Activated CD4-positive, CD25-positive, alpha-beta regulatory T cell (primary cell): Measurements from ENCODE around the gene SHMT1.
"Not testable (repeated sequence)": the region's sequence is repeated elsewhere in the genome, so short reads cannot be mapped to it uniquely, and the experiment has no call there.

ENCODE experiments used
- DNase-seq, 4 experiments: peaks; one replicate each; lab custom pipeline; 2025; lab: John Stamatoyannopoulos, UW

The SHMT1 gene

DNA sequence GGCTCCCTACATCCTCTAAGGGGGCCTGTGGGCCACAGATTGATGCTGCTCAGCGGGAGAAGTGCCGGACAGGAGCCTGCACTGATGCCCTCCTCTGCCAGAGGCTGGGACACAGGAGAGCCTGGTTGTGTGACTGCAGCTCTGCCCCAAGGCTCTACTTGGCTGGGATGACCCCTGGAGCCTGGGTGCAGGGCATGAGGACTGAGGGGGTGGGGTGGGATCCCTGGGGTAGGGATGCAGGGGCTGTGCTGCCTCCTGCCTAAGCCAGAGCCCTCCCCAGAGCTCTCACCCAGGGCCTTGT, 14.8 kb upstream of the SHMT1 start:
- no peak for DNase-seq

DNA sequence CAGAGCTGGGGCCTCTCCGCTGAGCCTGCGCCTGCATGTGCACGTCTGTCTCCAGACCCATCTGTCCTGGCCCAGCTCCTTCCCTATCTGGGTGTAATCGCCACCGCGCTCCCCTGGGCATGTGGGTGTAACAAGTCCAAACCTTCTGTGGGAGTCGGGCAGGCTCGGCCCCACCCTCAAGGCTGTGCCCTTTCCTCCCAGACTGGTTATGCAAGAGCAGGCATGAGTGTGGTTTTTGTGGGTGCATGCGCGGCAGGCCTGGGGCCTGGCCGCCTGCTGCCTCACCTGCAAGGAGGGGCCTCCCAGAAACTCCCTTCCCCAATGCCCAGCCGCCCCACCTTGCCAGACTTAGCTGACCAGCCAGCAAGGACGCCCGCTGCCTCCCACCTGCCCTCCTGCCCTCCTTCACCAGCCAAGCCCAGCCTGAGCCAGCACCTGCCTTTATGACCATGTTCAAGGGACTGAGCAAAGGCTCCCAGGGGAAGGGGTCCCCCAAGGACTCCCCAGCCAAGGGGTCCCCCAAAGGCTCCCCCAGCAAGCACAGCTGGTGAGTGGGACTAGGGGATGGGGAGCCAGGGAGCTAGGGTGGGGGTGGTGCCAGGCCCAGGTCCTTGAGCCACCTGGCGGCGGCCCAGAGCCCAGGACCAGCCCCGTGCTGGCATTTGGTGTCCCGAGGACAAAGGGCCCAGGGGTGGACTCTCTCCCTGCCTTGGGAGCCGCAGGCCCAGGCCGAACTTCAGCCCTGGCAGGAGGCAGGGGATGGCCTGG, 14.3 kb upstream of the SHMT1 start, which contains the start of gene EVPLL:
Gene EVPLL (plus strand): TSS at position 342 of the 768 bp plus-strand sequence. CDS start 3,160 bp downstream, outside the sequence.
- DNase-seq: no peak

DNA sequence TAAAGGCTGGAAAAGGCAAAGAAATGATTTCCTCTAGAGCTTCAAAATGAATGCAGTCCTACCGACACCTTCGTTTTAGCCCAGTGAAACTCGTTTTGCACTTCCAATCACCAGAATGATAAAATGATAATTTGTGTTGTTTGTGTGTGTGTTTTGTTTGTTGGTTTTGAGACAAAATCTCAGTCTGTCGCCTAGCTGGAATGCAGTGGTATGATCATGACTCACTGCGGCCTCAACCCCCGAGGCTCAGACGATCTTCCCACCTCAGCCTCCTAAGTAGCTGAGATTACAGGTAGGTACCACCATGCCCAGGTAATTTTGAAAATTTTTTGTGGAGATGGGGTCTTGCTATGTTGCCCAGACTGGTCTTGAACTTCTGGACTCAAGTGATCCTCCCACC, 10.9 kb upstream of the SHMT1 start:
- DNase-seq: no peak

DNA sequence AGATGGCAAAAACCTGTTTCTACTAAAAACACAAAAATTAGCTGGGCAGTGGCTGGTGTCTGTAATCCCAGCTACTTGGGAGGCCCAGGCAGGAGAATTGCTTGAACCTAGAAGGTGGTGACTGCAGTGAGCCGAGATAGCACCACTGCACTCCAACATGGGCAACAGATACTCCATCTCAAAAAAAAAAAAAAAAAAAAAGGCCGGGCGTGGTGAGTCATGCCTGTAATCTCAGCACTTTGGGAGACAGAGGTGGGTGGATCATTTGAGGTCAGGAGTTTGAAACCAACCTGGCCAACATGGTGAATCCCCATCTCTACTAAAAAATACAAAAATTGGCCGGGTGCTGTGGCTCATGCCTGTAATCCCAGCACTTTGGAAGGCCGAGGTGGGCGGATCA, 9.8 kb upstream of the SHMT1 start:
- not testable (repeated sequence) for DNase-seq

DNA sequence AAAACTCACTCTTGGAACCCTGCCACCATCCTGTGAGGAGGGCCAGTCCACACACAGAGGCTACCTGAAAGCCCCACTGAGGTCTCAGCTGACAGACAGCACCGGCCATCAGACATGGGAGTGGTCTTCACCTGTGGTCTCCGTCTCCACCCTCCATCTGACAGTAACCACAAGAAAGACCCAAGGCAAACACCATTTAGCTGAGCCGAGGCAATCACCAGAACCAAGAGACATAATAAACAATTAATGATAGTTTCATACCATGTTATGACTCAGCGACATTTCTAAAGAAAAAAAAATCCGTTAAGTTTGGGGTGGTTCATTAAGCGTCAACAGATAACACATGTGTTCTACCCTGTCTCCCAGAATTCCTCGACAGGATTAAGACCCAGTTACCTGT, 8.1 kb upstream of the SHMT1 start:
- DNase-seq: no peak

DNA sequence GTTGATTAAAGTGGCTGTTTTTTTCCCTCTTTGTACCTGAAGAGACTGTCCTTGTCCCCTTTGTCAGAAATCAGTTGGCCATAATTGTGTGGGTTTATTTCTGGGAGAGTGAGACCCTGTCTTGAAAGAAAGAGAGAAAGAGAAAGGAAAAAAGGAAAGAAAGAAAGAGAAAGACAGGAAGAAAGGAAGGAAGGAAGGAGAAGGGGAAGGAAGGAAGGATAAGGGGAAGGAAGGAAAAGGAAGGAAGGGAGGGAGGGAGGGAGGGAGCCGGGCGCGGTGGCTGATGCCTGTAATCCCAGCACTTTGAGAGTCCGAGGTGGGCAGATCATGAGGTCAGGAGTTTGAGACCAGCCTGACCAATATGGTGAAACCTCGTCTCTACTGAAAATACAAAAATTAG, 7.4 kb upstream of the SHMT1 start:
- no peak for DNase-seq

DNA sequence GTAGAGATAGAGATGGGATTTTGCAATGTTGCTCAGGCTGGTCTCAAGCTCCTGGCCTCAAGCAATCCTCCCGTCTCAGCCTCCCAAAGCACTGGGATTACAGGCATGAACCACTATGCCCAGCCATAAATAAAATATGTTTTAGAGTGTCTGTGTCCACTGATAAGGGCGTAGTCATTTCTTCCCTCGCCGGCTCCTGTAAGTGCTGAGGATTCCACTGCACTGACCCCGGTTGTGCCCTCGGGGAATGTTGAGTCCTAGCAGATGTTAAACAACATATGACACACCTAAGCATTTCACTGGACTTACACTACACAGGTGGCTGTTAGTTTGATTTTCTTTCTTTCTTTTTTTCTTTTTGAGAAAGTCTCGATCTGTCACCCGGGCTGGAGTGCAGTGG, 5.6 kb upstream of the SHMT1 start:
- no peak for DNase-seq

DNA sequence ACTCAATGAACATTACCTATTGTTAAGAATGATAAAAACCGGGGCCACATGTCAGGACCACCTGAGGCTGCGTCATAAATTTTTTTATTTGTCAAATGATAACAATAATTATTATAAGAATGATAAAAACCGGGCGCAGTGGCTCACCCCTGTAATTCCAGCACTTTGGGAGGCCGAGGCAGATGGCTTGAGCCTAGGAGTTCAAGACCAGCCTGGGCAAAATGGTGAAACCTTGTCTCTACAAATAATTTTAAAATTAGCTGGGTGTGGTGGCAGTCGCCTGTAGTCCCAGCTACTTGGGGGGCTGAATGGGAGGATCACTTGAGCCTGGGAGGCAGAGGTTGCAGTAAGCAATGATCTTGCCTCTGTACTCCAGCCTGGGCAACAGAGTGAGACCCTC, 816 bp upstream of the SHMT1 start:
- DNase-seq: no peak

DNA sequence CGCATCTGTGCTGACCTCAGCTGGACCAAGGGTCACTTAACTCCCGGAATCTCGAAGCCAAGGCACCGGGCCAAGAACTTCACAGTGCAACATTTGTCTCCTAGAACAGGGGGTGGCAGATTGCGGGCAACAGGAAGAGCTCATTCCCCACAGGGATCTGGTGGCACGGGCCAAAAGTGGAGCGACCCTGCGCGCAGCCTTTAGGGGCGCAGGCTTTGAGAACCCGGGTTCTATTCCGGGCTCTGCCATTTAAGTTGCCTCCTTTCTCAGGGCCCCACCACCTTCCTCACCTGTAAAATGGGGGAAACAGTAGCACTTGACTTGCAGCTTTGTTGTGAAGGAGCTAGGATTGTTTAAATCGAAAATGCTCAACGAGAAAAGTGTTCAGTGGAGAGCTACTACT, 651 bp downstream of the SHMT1 start:
- no peak for DNase-seq

DNA sequence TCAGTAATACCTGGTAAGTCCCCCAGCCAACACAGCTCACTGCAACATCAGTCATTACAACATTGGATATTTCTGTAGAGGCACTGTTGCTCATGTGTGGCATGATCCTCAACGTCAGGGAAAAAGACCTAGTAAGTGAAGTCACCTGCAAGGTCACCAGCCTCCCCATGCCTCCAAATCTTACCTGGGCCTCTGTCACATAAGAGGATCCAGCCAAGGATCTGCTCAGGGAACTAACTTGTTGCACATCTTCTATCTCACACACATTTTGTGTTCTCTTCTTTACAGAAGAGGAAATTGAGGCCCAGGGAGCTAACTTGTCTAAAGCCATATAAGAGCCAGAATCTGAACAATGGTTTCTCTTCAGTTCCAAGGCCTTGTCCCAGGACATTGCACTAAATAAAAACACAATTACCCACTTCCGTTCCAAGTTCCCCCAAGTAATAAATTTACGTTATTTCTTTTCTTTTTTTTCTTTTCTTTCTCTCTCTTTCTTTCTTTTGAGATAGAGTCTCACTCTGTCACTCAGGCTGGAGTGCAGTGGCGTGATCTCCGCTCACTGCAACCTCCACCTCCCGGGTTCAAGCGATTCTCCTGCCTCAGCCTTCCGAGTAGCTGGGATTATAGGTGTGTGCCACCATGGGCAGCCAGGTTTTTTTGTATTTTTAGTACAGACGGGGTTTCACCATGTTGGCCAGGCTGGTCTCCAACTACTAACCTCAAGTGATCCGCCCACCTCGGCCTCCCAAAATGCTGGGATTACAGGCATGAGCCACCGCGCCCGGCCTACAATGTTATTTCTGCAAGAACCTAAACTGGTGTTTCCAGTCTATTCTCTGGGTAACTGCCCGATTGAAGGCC, 1.3 kb downstream of the SHMT1 start:
- DNase-seq: no peak

DNA sequence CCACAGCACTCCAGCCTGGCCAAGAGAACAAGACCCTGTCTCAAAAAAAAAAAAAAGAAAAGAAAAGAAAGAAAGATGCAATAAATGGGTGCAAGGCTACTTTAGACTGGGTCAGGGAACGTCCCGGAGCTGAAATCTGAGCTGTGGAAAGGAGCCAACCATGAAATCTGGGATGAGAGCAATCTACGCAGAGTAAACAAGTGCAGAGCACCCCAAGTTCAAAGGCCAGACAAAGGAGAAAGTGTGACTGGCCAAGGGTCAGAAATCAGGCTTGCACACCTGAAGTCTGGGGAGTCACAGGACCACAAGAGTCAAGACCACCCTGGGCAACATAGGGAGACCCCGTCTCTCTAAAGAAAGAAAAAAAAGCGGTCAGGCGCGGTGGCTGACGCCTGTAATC, 2.8 kb downstream of the SHMT1 start:
- DNase-seq: no peak

DNA sequence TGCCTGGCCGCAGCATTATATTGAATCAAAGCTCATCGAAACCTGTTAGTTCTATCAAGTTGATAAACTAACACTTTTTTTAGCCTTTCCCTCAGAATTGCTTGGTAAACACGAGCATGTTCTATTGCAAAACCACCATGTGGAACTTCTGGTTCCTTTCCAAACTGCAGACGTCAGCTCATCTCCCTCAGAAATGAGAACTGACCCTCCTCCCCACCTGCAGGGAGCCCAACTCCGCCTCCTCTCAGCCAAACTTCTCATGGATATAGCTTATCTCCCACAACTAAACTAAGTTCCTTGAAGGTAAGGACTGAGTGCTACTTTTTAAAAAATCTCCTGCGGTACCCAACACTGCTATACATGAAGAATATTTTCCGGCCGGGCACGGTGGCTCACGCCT, 6.7 kb downstream of the SHMT1 start:
- DNase-seq: no peak

DNA sequence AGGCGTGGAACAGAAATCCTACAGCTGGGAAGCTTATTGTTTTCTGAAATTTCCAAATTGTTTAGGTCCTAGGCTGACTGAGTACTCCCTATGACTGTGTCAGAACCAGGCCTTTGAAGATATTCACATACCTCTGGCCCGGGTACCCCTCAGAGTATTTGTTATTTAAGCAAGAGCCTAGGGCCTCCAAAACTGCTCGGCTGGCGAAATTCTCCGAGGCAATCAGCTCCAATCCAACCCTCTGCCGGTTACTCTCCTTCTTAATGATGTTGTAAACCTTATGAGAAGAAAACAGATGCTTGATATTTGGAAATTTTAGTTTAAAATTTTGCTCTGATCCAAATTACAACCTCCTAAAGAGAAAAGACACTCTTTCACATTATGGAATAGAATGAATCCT, 9.8 kb downstream of the SHMT1 start:
- no peak for DNase-seq

DNA sequence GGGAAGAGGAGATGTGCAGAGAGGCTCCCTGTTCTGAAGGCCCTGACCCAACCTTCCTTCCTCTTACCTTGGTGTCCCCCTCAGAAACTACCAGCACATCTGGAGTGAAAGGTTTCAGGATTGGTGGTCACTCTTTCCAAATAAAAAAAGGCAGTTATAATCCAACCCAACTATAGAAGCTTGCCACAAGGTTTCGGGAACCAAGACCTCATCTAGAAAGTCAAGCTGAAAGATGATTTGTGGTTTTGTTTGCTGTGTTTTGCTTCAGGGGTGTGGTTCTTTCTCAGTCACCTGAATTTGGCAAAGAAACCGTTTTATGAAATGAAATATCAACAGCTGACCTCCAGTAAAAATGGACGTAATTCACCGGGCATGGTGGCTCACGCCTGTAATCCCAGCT, 19.3 kb downstream of the SHMT1 start:
- no peak for DNase-seq

DNA sequence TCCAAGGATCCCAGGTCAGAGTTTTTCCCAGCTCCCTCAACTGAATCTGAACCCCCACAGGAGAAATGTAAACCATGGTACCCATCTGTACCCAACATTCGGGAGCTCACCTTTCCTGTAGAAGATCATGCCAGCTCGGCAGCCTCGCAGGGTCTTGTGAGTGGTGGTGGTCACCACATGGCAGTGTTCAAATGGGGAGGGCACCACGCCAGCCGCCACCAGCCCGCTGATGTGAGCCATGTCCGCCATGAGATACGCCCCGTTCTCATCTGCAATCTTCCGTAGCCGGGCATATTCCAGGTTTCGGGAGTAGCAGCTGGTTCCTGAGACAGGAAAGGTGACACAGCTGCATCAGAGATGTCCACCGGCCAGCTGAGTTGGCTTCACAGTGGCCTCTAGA, 23.4 kb downstream of the SHMT1 start:
- no peak for DNase-seq

DNA sequence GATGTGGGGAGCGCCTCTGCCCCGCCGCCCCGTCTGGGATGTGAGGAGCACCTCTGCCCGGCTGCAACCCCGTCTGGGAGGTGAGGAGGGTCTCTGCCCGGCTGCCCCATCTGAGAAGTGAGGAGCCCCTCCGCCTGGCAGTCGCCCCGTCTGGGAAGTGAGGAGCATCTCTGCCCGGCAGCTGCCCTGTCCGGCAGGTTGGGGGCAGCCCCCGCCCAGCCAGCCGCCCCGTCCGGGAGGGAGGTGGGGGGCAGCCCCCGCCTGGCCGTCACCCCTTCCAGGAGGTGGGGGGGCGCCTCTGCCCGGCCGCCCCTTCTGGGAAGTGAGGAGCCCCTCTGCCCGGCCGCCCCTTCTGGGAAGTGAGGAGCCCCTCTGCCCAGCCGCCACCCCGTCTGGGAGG, 25.2 kb downstream of the SHMT1 start:
- not testable (repeated sequence) for DNase-seq

DNA sequence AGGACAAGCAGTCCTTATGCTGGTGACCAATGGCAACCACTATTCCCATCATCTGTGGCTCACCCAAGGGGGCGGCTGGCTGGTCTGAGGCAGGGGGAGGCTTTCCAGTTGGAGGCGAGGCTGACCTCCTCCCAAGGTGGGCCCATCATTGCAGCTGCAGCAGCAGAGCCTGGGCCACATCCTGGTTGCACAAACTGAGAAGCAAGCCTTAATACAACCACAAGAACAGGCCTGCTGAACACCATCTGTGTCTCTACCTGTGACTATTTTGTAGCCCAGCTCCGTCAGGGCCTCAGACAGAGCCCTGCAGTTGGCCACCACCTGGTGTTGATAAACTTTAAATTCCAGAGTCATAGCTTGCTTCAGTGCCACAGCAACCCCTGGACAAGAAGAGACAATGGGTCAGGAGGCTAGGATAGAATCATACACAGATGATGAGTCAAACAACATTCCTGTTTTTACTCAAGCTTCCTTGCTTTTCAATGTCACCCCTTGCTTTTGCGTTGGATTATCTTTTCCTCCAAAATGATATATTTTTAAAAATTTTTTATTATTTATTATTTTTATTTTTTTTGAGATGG, 30.4 kb downstream of the SHMT1 start:
- DNase-seq: no peak

DNA sequence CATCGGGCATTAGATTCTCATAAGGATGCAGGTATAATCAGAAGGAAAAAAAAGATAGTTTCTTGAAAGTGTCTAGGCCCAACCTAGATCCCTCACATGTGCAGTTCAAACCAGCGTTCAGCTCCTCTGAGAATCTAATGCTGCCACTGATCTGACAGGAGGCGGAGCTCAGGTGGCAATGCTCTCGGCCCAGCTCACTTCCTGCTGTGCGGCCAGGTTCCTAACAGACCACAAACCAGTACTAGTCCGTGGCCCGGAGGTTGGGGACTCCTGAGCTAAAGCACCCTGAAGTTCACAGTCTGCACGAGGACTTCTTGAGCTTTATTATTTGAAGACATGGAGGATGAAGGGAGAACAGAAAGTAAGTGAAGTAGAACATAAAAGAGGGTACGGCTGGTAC, 31.5 kb downstream of the SHMT1 start:
- DNase-seq: no peak

DNA sequence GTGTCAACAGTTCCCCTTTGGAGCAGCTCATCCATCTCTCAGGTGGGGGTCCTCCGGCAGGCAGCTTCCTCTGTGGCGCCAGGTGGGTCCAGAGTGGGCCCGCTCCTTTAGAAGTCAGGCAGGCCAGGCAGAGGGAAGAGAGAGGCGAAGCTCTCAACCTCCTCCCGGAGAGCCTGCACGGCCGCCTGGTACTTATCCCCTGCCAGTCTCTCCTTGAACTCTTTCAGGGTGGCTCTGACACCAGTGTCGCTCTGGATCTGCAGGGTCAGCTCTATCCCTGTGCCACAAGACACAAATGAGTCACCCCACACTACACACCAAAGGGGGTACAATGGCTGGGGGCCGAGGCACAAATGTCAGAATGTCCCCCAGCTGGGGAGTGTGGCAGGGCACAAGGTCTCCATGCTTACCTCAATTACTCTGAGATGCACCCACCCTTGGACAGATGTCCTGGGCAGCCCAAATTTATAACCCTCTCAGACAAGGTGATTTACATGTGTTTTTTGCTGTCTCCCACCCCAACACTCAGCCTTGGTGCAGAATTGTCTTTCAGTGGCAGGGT, 34.6 kb downstream of the SHMT1 start:
- no peak for DNase-seq

DNA sequence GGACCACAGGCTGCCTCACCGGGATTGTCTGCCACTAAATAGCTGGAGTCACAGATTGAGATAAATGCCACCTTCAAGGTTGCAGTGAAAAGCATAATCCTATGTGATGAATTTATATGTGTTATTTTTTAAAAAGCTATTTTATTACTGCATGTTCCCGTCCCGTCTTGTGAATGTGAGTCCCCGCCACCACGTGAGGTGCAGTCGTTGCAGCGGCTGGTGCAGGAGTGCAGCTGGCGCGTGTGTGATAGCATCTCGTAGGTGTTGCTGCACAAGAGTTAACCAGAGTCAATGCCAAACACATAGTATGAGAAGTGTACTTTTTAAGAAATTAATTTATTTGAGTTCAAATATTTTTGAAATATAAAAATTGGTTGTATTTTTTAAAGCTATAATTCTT, 35.8 kb downstream of the SHMT1 start:
- DNase-seq: no peak

DNA sequence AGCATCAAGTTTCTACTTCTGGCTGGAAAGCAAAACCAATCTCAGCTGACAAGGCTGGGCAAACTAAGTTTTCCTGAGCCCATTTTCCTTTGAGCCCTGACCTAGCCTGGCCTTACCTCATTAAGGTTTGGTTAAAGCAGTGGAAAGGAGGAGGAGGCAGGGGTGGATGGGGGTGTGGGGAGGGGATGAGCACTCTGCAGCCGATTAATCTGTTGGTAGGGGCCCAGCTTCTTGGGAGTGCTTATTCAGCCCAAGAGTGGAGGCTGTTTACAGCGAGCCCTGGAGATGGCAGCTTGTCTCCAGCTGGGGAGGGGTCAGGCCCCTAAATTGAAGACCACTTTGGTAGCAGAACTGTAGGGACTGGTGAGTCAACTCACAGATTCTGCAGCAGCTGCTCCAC, 36.3 kb downstream of the SHMT1 start:
- DNase-seq: no peak

DNA sequence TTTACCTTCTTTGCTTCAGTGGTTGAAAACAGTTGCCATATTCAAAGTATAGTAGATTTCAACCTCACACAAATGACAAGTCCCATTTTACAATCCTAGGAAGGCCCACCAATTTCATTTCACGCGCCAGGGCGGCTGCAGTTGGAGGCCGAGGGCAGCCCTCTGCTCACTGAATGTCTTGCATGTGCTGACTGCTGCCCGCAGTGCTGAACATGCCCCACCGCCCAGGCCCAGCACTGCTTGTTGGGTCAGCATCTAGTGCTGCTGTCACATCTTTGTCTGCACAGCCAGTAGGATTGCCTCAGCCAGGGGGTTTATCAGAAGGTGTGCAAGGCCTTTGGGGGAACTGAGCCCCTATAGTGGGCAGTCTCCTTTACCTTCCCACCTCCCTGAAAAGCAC, 36.8 kb downstream of the SHMT1 start:
- no peak for DNase-seq

DNA sequence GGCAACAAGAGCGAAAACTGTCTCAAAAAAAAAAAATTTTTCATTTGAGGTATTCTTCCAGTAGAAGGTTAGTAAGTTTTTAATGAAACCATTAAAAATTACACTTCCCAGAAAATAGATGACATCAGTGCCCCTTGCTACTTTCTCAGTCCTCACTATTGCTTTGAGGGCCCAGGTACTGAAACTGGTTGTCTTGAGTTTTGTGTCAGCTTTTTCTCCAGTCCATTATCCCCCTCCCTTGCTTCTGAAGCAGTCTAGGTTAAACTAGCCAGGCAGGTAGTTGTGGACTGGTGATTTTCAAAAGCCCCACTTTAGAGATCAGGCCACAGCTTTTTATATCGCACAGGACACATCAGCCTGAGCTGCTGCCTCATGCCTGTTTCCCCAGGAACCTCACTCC, 37.3 kb downstream of the SHMT1 start:
- DNase-seq: no peak
